WI38 (cell line): ENCODE data around the gene TOP2A.
A peak's percentile ranks its signal among the peaks of the same experiment; 100 is the strongest.

Experiments used
- H3K4me3 ChIP-seq: 2 replicates; pipeline ENCODE4 v1.5.1; 2011; ENCODE audit warnings: low read depth, mild to moderate bottlenecking, control low read depth, low read length
- CTCF ChIP-seq: IDR thresholded peaks from 2 replicates; pipeline ENCODE4 v1.5.1; 2012; ENCODE audit warnings: low read depth, mild to moderate bottlenecking, control low read depth, low read length

The TOP2A gene

DNA sequence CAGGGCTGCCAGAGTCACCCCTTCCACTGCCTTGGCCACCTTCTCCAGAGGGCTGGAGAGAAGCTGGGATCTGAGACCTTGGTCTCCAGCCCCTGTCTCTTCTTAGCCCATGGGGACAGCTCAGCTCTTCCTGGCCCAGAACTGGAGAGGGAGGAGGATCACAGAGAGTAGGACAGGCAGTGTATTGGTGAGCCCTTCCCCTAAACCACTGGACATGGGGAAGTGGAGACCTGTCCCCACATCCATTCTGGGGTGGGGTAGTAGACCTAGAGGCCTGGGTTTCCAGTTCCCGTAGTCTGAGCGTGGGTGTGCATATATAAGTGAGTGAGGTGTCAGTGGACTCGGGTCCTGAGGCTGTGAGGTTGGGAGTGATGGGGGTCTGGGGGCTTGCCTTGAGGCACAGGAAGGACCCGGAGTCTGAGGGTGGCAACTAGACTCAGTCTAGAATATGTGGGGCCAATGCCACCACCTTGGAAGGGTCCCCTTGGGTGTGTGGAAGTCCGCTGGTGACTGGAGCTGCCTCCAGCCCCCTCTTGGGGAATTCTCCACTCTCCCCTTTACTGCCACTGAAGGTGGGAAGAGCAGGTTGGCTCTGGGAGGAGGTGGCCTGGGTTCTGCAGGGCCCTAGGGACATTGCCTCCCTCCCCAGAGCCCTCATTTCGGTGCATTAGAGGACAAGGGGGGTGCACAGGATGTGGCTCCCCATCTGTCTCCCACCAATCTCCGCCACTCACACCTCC, 73.1 kb downstream of the TOP2A start:
- TF ChIP-seq CTCF, result no peak
- peak overlapping the region; percentile 69 for H3K4me3 ChIP-seq

DNA sequence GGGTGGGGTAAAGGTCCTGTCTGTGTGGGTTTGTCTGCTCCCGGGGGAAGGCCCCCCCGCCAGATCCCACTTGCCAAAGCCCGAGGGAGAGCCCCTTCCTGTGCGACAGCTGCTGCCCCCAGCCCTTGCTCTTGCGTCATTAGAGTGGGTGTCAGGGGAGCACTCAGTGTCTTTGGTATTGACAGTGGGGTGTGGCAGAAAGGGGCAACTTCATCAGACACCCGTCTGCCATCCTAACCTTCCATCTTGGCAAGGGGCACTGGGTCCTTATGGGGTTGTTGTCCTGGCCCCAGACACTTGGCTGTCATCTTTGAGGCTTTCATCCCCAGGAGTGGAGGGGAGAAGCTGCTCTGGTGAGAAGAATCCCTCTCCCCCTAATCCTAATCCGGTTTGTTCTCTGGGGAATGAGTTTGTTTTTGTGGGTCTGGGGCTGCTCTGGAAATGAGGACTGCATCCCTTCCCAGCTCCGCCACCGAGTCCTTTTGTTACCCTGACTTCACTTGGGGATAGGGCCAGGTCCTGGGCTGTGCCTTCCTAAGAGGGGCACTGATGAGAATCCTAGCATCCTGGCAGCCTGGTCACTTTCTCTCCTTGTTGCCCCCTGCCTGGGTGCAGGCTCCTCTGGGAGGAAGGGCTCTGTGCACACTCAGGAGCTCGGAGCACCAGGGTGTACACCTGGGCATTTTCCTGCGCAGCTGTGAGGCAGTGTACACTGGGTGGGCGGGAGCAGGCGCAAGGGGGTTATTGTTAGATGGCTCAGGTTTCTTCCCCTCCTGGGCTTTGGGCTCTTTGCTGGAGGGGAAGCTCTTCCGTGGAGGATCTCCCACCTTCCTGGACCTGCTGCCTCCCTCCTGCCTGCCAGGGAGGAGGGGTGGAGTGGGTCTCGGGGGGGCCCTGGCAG, 74.2 kb downstream of the TOP2A start:
- H3K4me3 ChIP-seq, result peak overlapping the region; percentile 69
- no peak for TF ChIP-seq CTCF

DNA sequence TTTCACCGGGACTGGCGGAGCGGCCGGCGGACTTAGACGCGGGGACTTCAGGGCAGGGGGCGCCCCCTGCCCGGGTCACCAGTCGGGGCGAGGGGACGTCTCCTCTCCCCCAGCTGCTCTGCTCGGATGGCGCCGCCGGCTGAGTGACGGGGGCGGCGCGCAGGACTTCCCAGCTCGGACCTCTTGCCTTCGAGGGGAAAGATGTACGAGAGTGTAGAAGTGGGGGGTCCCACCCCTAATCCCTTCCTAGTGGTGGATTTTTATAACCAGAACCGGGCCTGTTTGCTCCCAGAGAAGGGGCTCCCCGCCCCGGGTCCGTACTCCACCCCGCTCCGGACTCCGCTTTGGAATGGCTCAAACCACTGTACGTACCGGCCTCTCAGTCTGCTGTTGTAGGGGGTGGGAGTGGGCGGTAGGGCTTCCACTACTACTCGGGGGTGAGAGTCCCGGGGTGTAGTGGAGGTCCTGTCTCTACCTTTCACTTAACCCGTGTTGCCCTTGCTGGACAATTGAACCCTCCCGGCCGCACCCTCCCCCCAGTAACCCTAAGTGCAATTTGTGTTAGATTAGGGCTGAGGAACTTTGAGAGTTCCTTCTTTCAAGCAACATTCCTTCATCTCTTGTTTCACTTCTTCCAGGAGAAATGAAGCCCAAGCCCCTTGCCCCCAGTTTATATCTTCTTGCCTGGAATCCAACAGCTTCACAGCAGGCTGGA, 75.0 kb downstream of the TOP2A start:
- no peak for TF ChIP-seq CTCF

GRCh38 chr17:40341808-40342503, 75.7 kb downstream of the TOP2A start:
- peak overlapping the region; percentile 69 for H3K4me3 ChIP-seq
- no peak for TF ChIP-seq CTCF

More for the DNA sequence above, 75.0 kb downstream of the TOP2A start:
- H3K4me3 ChIP-seq, result peak overlapping the region; percentile 69

- H3K4me3 ChIP-seq, result peak overlapping the region; percentile 69
Observed at GRCh38 chr17:40340880-40341807, 76.6 kb downstream of the TOP2A start.

More at GRCh38 chr17:40340880-40341807, 76.6 kb downstream of the TOP2A start:
- no peak for TF ChIP-seq CTCF
